ENCODE results near the gene MRPL1.
"Not testable (repeated sequence)": the region's sequence is repeated elsewhere in the genome, so short reads cannot be mapped to it uniquely, and the experiment has no call there.

Gene MRPL1

DNA sequence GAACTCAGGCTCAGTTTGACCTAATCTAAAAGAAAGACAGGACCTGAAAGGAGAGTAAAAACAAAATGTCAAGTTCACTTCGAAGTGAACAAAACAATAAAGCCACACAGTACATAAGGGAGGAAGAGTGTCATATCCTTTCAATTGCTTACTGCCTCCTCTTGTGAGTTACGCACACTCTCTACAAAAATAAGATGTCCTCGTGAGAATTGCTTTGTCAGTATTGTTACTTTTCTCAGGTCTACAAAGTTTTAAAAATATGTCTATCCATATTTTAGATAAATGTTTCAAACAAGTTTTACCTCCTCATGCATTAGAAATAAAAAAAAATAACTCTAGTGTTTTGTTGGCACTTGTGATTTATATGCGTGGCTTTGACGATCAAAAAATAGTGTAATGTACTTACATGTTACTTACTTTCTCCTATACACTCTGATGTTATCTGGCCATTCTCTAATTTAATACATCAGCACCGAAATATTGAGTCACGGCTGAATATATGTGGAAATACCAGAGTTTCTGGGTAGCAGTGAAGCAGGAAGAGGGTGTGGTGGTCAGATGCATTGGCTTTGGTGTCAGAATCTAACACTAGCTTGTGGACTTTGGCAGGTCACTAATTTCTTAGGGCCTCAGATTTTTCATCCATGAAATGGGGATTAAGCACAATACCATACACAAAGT lies 8.1 kb upstream of the MRPL1 start:
- DNase-seq: no peak
- in situ Hi-C loops (cut with HindIII; ENCODE audit: low pct_ligation_motif_present, low sequenced_read_pairs): no loop called here
- TF ChIP-seq CTCF (IDR thresholded peaks at IDR 0.05; ENCODE audit: low read depth, low read length, missing control alignments): no peak
- Histone ChIP-seq H3K4me3 (ENCODE audit: low read depth, low read length) (no peak overlapping the region), H3K36me3 (replicated peaks) (no peaks in the 10 kb centered on the region), H3K27me3 (replicated peaks) (no peaks in the 10 kb centered on the region), H3K27ac (no peak overlapping the region)

- Histone ChIP-seq H3K4me3 (ENCODE audit: low read depth, low read length) (no peak overlapping the region), H3K27ac (no peak overlapping the region), H3K27me3 (replicated peaks) (no peaks in the 10 kb centered on the region), H3K36me3 (replicated peaks) (no peaks in the 10 kb centered on the region)
- DNase-seq: no peak
- TF ChIP-seq CTCF (IDR thresholded peaks at IDR 0.05; ENCODE audit: low read depth, low read length, missing control alignments): no peak
- in situ Hi-C loops (cut with HindIII; ENCODE audit: low pct_ligation_motif_present, low sequenced_read_pairs): no loop called here
These were observed 6.5 kb upstream of the MRPL1 start for GRCh38 chr4:77856152-77856551.

DNA sequence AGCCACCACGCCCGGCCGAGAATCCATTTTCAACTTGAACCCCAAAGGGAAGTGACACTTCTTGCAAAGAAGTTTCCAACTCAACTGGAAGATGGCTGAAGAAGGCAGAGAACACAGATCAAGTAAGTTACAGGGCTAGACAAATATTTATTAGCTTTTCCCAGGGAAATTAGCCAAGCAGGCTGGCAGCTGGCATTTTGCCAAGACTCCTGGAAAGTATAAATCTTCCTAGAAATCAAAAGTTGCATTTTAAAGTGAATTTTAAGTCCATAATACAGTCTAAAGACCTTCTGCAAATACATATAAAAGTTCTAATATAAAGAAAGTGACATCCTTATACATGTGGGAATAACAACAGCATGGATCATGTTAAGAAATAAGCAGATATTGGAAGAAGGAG lies 3.4 kb upstream of the MRPL1 start:
- TF ChIP-seq CTCF (IDR thresholded peaks at IDR 0.05; ENCODE audit: low read depth, low read length, missing control alignments): no peak
- Histone ChIP-seq H3K36me3 (replicated peaks) (no peaks in the 10 kb centered on the region), H3K4me3 (ENCODE audit: low read depth, low read length) (no peak overlapping the region), H3K27ac (no peak overlapping the region), H3K27me3 (replicated peaks) (no peaks in the 10 kb centered on the region)
- in situ Hi-C loops (cut with HindIII; ENCODE audit: low pct_ligation_motif_present, low sequenced_read_pairs): no loop called here
- no peak for DNase-seq

GRCh38 chr4:77861495-77861894 lies 1.1 kb upstream of the MRPL1 start:
- DNase-seq: peak; percentile 1
- H3K4me3 ChIP-seq (ENCODE audit: low read depth, low read length): peak overlapping the region; percentile 95

DNA sequence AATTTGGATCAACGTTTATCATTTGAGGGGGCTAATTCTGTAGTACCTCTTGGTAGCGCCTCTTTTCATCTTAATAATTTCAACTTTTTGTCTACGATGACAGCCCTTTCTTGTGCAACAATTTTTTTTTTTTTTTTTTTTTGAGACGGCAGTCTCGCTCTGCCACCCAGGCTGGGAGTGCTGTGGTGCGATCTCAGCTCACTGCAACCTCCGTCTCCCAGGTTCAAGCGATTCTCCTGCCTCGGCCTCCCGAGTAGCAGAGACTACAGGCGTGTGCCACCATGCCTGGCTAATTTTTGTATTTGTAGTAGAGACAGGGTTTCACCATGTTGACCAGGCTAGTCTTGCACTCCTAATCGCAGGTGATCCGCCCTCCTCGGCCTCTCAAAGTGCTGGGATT lies 711 bp downstream of the MRPL1 start:
- peak overlapping the region; percentile 95 for H3K4me3 ChIP-seq (ENCODE audit: low read depth, low read length)
- DNase-seq; H3K27ac ChIP-seq; H3K27me3 ChIP-seq (replicated peaks); H3K36me3 ChIP-seq (replicated peaks); in situ Hi-C loops (cut with HindIII; ENCODE audit: low pct_ligation_motif_present, low sequenced_read_pairs): not testable (repeated sequence)

More at GRCh38 chr4:77861495-77861894, 1.1 kb upstream of the MRPL1 start:
- Histone ChIP-seq H3K27ac (peak overlapping the region; percentile 97), H3K36me3 (replicated peaks) (no peaks in the 10 kb centered on the region), H3K27me3 (replicated peaks) (no peaks in the 10 kb centered on the region)
- TF ChIP-seq CTCF (IDR thresholded peaks at IDR 0.05; ENCODE audit: low read depth, low read length, missing control alignments): no peak
- in situ Hi-C loops (cut with HindIII; ENCODE audit: low pct_ligation_motif_present, low sequenced_read_pairs): no loop called here

DNA sequence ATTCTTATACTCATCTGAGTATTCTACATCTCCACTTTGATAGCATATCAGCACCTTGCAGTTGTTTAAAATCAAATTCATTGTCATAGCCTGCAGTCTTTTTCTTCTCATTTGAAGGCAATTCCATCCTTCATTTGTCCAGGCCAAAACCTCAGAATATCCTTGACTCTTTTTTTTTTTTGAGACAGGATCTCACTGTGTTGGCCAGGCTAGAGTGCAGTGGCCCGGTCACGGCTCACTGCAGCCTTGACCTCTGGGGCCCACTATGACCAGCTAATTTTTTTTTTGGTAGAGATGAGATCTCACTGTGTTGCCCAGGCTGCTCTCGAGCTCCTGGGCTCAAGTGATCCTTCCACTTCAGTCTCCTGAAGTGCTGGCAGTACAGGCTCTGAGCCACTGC lies 2.6 kb downstream of the MRPL1 start:
- H3K27me3 ChIP-seq (replicated peaks): no peaks in the 10 kb centered on the region
- no peak for TF ChIP-seq CTCF (IDR thresholded peaks at IDR 0.05; ENCODE audit: low read depth, low read length, missing control alignments)

More for the DNA sequence above, 2.6 kb downstream of the MRPL1 start:
- no peak for DNase-seq
- no peak overlapping the region for H3K4me3 ChIP-seq (ENCODE audit: low read depth, low read length)
- H3K36me3 ChIP-seq (replicated peaks): no peaks in the 10 kb centered on the region
- no peak overlapping the region for H3K27ac ChIP-seq
- in situ Hi-C loops (cut with HindIII; ENCODE audit: low pct_ligation_motif_present, low sequenced_read_pairs): no loop called here
